HCEC 1CT (cell line): ENCODE data around the gene RFC2.
"Not testable (repeated sequence)": the region's sequence is repeated elsewhere in the genome, so short reads cannot be mapped to it uniquely, and the experiment has no call there.

ENCODE experiments used
- DNase-seq: peaks from one replicate; pipeline ENCODE4 v3.0.0-alpha.2; 2017

RFC2 gene

GRCh38 chr7:74246497-74246896 is 7.7 kb downstream of the RFC2 start:
- DNase-seq, result no peak

- DNase-seq, result no peak
Measured at GRCh38 chr7:74242122-74242443, 12.1 kb downstream of the RFC2 start.

GRCh38 chr7:74240482-74240881 is 13.7 kb downstream of the RFC2 start:
- DNase-seq, result no peak

- DNase-seq, result peak; percentile 11
Measured at GRCh38 chr7:74236284-74236683, 17.9 kb downstream of the RFC2 start.

GRCh38 chr7:74235518-74236268 is 18.5 kb downstream of the RFC2 start:
- no peak for DNase-seq

- peak; percentile 45 for DNase-seq
Measured at GRCh38 chr7:74233655-74234285, 20.4 kb downstream of the RFC2 start.

GRCh38 chr7:74231232-74231590 is 23.0 kb downstream of the RFC2 start:
- DNase-seq, result no peak

- DNase-seq, result no peak
Measured at GRCh38 chr7:74230446-74231231, 23.6 kb downstream of the RFC2 start.

- DNase-seq, result no peak
Measured at GRCh38 chr7:74228951-74229900, 25.0 kb downstream of the RFC2 start.

GRCh38 chr7:74226633-74227032 is 27.6 kb downstream of the RFC2 start:
- no peak for DNase-seq

GRCh38 chr7:74225400-74225799 is 28.8 kb downstream of the RFC2 start:
- DNase-seq, result no peak

GRCh38 chr7:74224907-74225306 is 29.3 kb downstream of the RFC2 start:
- not testable (repeated sequence) for DNase-seq

- no peak for DNase-seq
Measured at GRCh38 chr7:74224511-74224832, 29.7 kb downstream of the RFC2 start.

- no peak for DNase-seq
Measured at GRCh38 chr7:74223711-74224510, 30.3 kb downstream of the RFC2 start.

GRCh38 chr7:74222851-74223710 is 31.1 kb downstream of the RFC2 start:
- no peak for DNase-seq

- no peak for DNase-seq
Measured at GRCh38 chr7:74221713-74222112, 32.5 kb downstream of the RFC2 start.

- DNase-seq, result no peak
Measured at GRCh38 chr7:74220229-74220628, 34.0 kb downstream of the RFC2 start.

GRCh38 chr7:74219416-74219815 is 34.8 kb downstream of the RFC2 start:
- DNase-seq, result no peak

- no peak for DNase-seq
Measured at GRCh38 chr7:74218343-74218698, 35.9 kb downstream of the RFC2 start.

GRCh38 chr7:74217455-74218342 is 36.5 kb downstream of the RFC2 start:
- no peak for DNase-seq
